Measurements from ENCODE around the gene KCNIP4. TPM values are rescaled to one million over a fixed set of nuclear protein-coding genes. Genes with fewer than 3 reads are reported as not detected.

KCNIP4 gene
- total and polyA plus RNA-seq, 2 of the 4 experiments (the other 2 are of a cell fraction), result not detected

DNA sequence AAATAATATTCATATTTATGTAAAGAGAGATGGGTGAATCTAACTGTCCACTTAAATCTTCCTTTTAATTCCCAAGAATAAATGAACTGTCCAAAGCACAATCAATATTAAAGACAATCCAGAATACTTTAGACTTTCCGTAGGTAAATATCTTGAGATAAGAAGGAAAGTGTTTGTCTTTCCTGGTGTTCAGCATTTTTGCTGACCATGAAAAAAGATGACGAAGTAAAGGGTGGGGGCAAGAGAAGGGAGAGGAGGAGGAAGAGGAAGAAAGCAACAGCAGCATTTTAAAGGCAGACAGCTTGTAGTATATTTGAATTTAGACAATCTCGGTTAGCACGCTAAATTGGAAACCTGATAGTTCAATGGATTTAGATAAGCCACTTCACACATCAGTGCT, 498.2 kb downstream of the KCNIP4 start:
- no peak overlapping the region for H4K5ac ChIP-seq (ENCODE audit: low read depth, low read length)
- ChIA-PET POLR2A (ENCODE audit: unreplicated experiment) (no interaction called here), CTCF (no interaction called here)
- no peak overlapping the region for H3K27ac ChIP-seq (ENCODE audit: insufficient read depth, low read length)
- no peak overlapping the region for H2BK120ac ChIP-seq (ENCODE audit: low read depth, low read length)
- no peak overlapping the region for H3K18ac ChIP-seq (ENCODE audit: low read depth, low read length)
- no peak for ATAC-seq (ENCODE audit: low read depth)
- no peak overlapping the region for H2BK15ac ChIP-seq (ENCODE audit: low read depth, low read length)
- WGBS, 2 experiments (ENCODE audit: extremely low coverage in 2 of 2, insufficient read length in 1 of 2), result 0% methylated on average over 1 of the region's 4 CpGs; no CpG with 5 or more reads in 1 of the 2 experiments
- H3K27me3 ChIP-seq (ENCODE audit: control insufficient read depth, insufficient read depth, low read length), result no peaks in the 10 kb centered on the region
- H2AK5ac ChIP-seq (ENCODE audit: low read depth, low read length), result no peak overlapping the region
- in situ Hi-C loops (cut with MboI; ENCODE audit: low sequenced_read_pairs) (no loop called here), dilution Hi-C loops (cut with HindIII; ENCODE audit: low sequenced_read_pairs, unreplicated experiment) (no loop called here), intact Hi-C loops (cut with micrococcal nuclease) (no loop called here)
- no peak overlapping the region for H4K8ac ChIP-seq (ENCODE audit: low read depth in 2 of 2, low read length in 2 of 2)
- no peak overlapping the region for H3K14ac ChIP-seq (replicated peaks; ENCODE audit: low read depth, low read length)
- no peak overlapping the region for H3K9ac ChIP-seq (ENCODE audit: low read depth, low read length)
- no TSS peak for BruUV-seq (replicated peaks)
- no peak overlapping the region for H4K91ac ChIP-seq (ENCODE audit: insufficient read depth, low read depth, low read length)
- no peaks in the 10 kb centered on the region for H3K79me1 ChIP-seq (ENCODE audit: low read depth in 1 of 2, low read length in 2 of 2)
- no peak overlapping the region for H3K4ac ChIP-seq (ENCODE audit: low read depth, low read length)
- no peaks in the 10 kb centered on the region for H4K20me1 ChIP-seq (ENCODE audit: insufficient read depth, low read length)
- no peak overlapping the region for H2BK20ac ChIP-seq (ENCODE audit: low read depth, low read length)
- H3K9me1 ChIP-seq (ENCODE audit: insufficient read depth, low read length), result no peaks in the 10 kb centered on the region
- TF ChIP-seq BHLHE40 (IDR thresholded peaks at IDR 0.05; ENCODE audit: low read depth, low read length) (no peak), MAFK (IDR thresholded peaks at IDR 0.05; ENCODE audit: low read depth, low read length) (peak; percentile 55)
- H2BK5ac ChIP-seq (ENCODE audit: low read depth, low read length, poor library complexity, severe bottlenecking), result no peak overlapping the region
- H3K4me3 ChIP-seq (ENCODE audit: insufficient read depth, low read depth, low read length), result no peak overlapping the region
- no peak overlapping the region for H3K23ac ChIP-seq (ENCODE audit: low read depth, low read length)
- H3K9me3 ChIP-seq (ENCODE audit: control insufficient read depth, insufficient read depth, low read length), result peaks cover 5% of the 10 kb centered on the region
- no peak overlapping the region for H2AFZ ChIP-seq (replicated peaks; ENCODE audit: low read length, poor library complexity)
- H3K4me1 ChIP-seq (ENCODE audit: control insufficient read depth, insufficient read depth, low read length), result no peaks in the 10 kb centered on the region
- no peak overlapping the region for H2AK9ac ChIP-seq (replicated peaks; ENCODE audit: low read depth, low read length, poor library complexity)
- H3K36me3 ChIP-seq (ENCODE audit: control insufficient read depth, insufficient read depth, low read length), result no peaks in the 10 kb centered on the region
- no peak for DNase-seq
- no peak overlapping the region for H3K4me2 ChIP-seq (ENCODE audit: low read depth, low read length)
- no peak overlapping the region for H3K56ac ChIP-seq (ENCODE audit: extremely low read depth, insufficient read depth, low read length)
